Measurements from ENCODE around the gene NLGN4X. TPM values are rescaled to one million over a fixed set of nuclear protein-coding genes. Genes with fewer than 3 reads are reported as not detected.

NLGN4X gene
- total RNA-seq, result not detected in 2 replicates

- H3K27ac Mint-ChIP-seq, result no peak within 1 kb of the TSS
- no peak for DNase-seq (ENCODE audit: low spot score)
- H3K36me3 Mint-ChIP-seq (ENCODE audit: low read depth), result no peaks in the 10 kb centered on the region
- H3K4me1 Mint-ChIP-seq (ENCODE audit: low read depth), result no peaks in the 10 kb centered on the region
- peaks cover 27% of the 10 kb centered on the region for H3K27me3 Mint-ChIP-seq (ENCODE audit: insufficient read depth)
- H3K9me3 Mint-ChIP-seq, result no peaks in the 10 kb centered on the region
- intact Hi-C loops (cut with micrococcal nuclease), result no loop called here
- H3K4me3 Mint-ChIP-seq, result no peak within 1 kb of the TSS
Observed at GRCh38 chrX:6228720-6229119, at the start of gene NLGN4X. Gene NLGN4X, minus strand, starts transcription at chrX:6228867. Its CDS starts 77,401 bp downstream, at chrX:6151466.

DNA sequence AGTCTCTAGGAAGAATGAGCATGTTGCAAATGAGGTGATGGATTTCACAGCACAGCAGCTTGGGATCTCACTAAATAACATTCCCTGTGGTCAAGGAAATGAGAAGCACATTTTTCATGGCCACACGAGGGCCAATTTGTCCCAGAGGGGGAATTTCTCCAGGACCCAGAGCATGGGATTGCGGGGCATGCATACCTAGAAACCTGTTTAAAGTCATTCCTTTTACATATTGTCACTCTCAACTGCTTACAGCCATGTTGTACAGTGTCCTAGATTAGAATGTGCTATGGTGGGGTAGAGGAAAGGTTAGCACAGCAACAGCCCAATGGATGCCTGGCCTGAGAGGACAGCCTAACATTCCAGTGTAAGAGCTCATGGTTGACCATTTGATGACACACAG, 37.4 kb upstream of the NLGN4X start:
- Mint-ChIP-seq H3K4me1 (ENCODE audit: low read depth) (no peaks in the 10 kb centered on the region), H3K4me3 (no peak overlapping the region), H3K36me3 (ENCODE audit: low read depth) (no peaks in the 10 kb centered on the region), H3K27me3 (ENCODE audit: insufficient read depth) (no peaks in the 10 kb centered on the region), H3K27ac (no peak overlapping the region), H3K9me3 (no peaks in the 10 kb centered on the region)
- no peak for DNase-seq (ENCODE audit: low spot score)
- intact Hi-C loops (cut with micrococcal nuclease), result no loop called here

GRCh38 chrX:6262959-6263358, 34.3 kb upstream of the NLGN4X start:
- Mint-ChIP-seq H3K9me3 (no peaks in the 10 kb centered on the region), H3K27me3 (ENCODE audit: insufficient read depth) (no peaks in the 10 kb centered on the region), H3K4me1 (ENCODE audit: low read depth) (no peaks in the 10 kb centered on the region), H3K4me3 (no peak overlapping the region), H3K36me3 (ENCODE audit: low read depth) (no peaks in the 10 kb centered on the region), H3K27ac (no peak overlapping the region)
- no peak for DNase-seq (ENCODE audit: low spot score)
- intact Hi-C loops (cut with micrococcal nuclease), result no loop called here

GRCh38 chrX:6257025-6257424, 28.4 kb upstream of the NLGN4X start:
- intact Hi-C loops (cut with micrococcal nuclease), result no loop called here
- no peak for DNase-seq (ENCODE audit: low spot score)
- H3K4me1 Mint-ChIP-seq (ENCODE audit: low read depth), result no peaks in the 10 kb centered on the region
- no peaks in the 10 kb centered on the region for H3K9me3 Mint-ChIP-seq
- no peak overlapping the region for H3K4me3 Mint-ChIP-seq
- H3K27me3 Mint-ChIP-seq (ENCODE audit: insufficient read depth), result no peaks in the 10 kb centered on the region
- no peaks in the 10 kb centered on the region for H3K36me3 Mint-ChIP-seq (ENCODE audit: low read depth)
- H3K27ac Mint-ChIP-seq, result no peak overlapping the region

DNA sequence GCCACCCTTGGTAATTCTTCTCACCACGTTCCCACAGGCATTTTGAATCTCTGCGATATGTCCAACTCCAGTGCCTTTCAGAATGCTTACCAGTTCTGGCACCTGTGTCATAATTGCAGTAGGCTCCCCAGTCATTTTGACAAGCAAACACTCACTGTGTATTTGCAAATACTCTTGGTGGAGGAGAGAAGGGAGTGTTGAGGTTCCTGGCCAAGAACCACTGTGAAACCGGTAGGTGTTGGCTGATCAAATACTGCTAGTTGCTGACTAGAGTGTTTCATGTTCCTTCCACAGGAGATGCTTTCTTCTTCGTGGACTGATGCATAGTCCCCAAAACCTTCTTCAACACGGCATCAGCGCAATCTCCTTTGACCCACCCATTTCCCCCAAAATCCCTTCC, 16.0 kb upstream of the NLGN4X start:
- intact Hi-C loops (cut with micrococcal nuclease), result no loop called here
- Mint-ChIP-seq H3K4me1 (ENCODE audit: low read depth) (no peaks in the 10 kb centered on the region), H3K36me3 (ENCODE audit: low read depth) (no peaks in the 10 kb centered on the region), H3K27ac (no peak overlapping the region), H3K27me3 (ENCODE audit: insufficient read depth) (no peaks in the 10 kb centered on the region), H3K4me3 (no peak overlapping the region), H3K9me3 (peaks cover 5% of the 10 kb centered on the region)
- no peak for DNase-seq (ENCODE audit: low spot score)

- Mint-ChIP-seq H3K4me3 (no peak overlapping the region), H3K36me3 (ENCODE audit: low read depth) (no peaks in the 10 kb centered on the region), H3K9me3 (no peaks in the 10 kb centered on the region), H3K4me1 (ENCODE audit: low read depth) (no peaks in the 10 kb centered on the region), H3K27ac (no peak overlapping the region), H3K27me3 (ENCODE audit: insufficient read depth) (no peaks in the 10 kb centered on the region)
- intact Hi-C loops (cut with micrococcal nuclease), result no loop called here
- no peak for DNase-seq (ENCODE audit: low spot score)
Observed at GRCh38 chrX:6238576-6238975, 9.9 kb upstream of the NLGN4X start.

DNA sequence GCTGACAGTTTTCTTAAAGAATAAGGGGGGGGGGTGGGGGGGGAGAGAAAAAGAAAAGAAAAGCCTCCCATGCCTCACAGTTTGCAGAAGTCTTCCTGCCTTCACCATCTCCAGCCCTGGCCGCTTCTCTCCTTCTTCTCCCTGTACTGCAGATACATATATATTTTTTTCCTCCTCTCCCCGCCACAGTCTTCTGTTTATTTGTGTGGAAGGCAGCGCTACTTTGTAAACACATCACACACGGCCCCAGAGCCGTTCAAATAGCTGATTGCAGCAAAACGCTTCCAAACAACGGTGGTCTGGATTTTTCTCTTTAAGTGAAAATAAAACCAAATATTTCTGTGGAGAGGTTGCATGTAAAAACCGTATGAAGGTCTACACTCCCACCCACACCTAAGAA, 732 bp downstream of the NLGN4X start:
- H3K27ac Mint-ChIP-seq, result no peak overlapping the region
- H3K9me3 Mint-ChIP-seq, result no peaks in the 10 kb centered on the region
- intact Hi-C loops (cut with micrococcal nuclease), result no loop called here
- H3K27me3 Mint-ChIP-seq (ENCODE audit: insufficient read depth), result peaks cover 27% of the 10 kb centered on the region
- no peaks in the 10 kb centered on the region for H3K36me3 Mint-ChIP-seq (ENCODE audit: low read depth)
- no peaks in the 10 kb centered on the region for H3K4me1 Mint-ChIP-seq (ENCODE audit: low read depth)
- no peak overlapping the region for H3K4me3 Mint-ChIP-seq
- no peak for DNase-seq (ENCODE audit: low spot score)

- Mint-ChIP-seq H3K4me1 (ENCODE audit: low read depth) (no peaks in the 10 kb centered on the region), H3K4me3 (no peak overlapping the region), H3K9me3 (no peaks in the 10 kb centered on the region), H3K27me3 (ENCODE audit: insufficient read depth) (peaks cover 27% of the 10 kb centered on the region), H3K36me3 (ENCODE audit: low read depth) (no peaks in the 10 kb centered on the region), H3K27ac (no peak overlapping the region)
- intact Hi-C loops (cut with micrococcal nuclease), result no loop called here
- DNase-seq (ENCODE audit: low spot score), result no peak
Observed at GRCh38 chrX:6227453-6227835, 1.2 kb downstream of the NLGN4X start.

GRCh38 chrX:6226596-6227452, 1.8 kb downstream of the NLGN4X start:
- H3K4me1 Mint-ChIP-seq (ENCODE audit: low read depth), result no peaks in the 10 kb centered on the region
- peaks cover 27% of the 10 kb centered on the region for H3K27me3 Mint-ChIP-seq (ENCODE audit: insufficient read depth)
- no peaks in the 10 kb centered on the region for H3K9me3 Mint-ChIP-seq
- no peaks in the 10 kb centered on the region for H3K36me3 Mint-ChIP-seq (ENCODE audit: low read depth)
- no peak overlapping the region for H3K27ac Mint-ChIP-seq
- intact Hi-C loops (cut with micrococcal nuclease), result no loop called here
- no peak for DNase-seq (ENCODE audit: low spot score)
- H3K4me3 Mint-ChIP-seq, result no peak overlapping the region

DNA sequence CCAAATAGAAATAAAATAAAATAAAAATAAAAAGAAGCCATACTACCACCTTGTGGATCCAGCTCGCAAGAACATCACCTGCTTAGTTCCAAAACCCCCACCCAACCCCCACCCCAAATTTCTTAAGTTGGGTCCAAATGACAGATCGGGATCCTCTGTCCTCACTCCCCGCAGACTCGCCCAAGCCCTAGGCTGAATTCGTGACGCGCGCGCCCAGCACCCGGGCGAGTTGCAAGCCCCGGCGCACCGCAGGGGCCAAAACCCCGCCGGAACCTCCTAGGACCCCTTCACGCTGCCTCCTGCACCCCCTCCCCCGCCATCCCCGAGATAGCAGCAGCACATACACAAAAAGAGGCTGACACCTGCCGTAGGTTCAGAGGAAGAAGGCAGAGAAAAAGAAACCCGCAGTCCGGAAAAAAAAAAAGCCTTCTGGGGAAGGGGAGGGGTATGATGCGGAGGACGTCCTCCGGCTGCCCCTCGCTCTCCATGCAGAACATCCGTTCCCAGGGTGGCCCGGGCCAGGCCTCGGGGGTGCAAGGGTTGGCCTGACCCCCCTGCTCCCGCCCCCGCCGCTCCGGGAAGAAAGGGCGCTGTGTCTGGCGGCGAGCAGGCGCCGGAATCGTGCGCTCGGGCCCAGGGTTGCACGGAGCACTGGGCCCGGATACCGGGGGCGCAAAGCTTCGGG, 2.6 kb downstream of the NLGN4X start:
- H3K27ac Mint-ChIP-seq, result no peak overlapping the region
- H3K4me1 Mint-ChIP-seq (ENCODE audit: low read depth), result no peaks in the 10 kb centered on the region
- H3K27me3 Mint-ChIP-seq (ENCODE audit: insufficient read depth), result peaks cover 26% of the 10 kb centered on the region
- H3K36me3 Mint-ChIP-seq (ENCODE audit: low read depth), result no peaks in the 10 kb centered on the region
- H3K9me3 Mint-ChIP-seq, result no peaks in the 10 kb centered on the region
- intact Hi-C loops (cut with micrococcal nuclease), result no loop called here
- no peak overlapping the region for H3K4me3 Mint-ChIP-seq
- DNase-seq (ENCODE audit: low spot score), result no peak

DNA sequence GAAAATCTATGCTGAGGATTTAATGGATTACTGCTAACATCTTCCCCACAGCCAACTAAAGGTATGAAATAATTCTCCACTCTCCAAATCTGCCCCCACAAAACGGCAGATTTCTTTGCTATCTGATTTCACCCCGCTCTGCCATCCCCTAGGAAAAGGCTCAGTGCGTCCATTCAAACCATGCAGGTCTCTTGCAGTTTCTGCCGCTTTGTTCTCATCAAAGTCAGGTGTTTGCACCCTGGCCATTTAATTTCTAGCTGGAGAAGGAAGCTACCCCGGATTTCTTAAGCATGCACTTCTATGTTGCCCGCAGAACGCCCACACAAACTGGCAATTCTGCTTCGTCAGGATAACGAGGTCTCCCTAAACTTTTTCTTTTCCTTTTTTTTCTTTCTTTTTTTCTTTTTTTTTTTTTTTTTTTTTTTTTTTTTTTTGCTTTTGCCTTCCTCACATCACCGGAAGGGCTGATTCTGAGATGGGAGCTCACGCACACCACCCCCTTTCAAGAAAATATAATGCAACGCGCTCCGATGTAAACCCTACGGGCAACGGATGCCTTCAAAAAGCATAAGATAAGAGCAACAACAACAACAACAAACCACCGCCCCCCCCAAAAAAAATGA, 3.3 kb downstream of the NLGN4X start:
- intact Hi-C loops (cut with micrococcal nuclease), result no loop called here
- H3K4me3 Mint-ChIP-seq, result no peak overlapping the region
- DNase-seq (ENCODE audit: low spot score), result no peak
- peaks cover 22% of the 10 kb centered on the region for H3K27me3 Mint-ChIP-seq (ENCODE audit: insufficient read depth)
- H3K27ac Mint-ChIP-seq, result no peak overlapping the region
- no peaks in the 10 kb centered on the region for H3K9me3 Mint-ChIP-seq
- H3K4me1 Mint-ChIP-seq (ENCODE audit: low read depth), result no peaks in the 10 kb centered on the region
- H3K36me3 Mint-ChIP-seq (ENCODE audit: low read depth), result no peaks in the 10 kb centered on the region

- Mint-ChIP-seq H3K4me1 (ENCODE audit: low read depth) (no peaks in the 10 kb centered on the region), H3K36me3 (ENCODE audit: low read depth) (no peaks in the 10 kb centered on the region), H3K27ac (no peak overlapping the region), H3K27me3 (ENCODE audit: insufficient read depth) (peaks cover 7% of the 10 kb centered on the region), H3K9me3 (no peaks in the 10 kb centered on the region), H3K4me3 (no peak overlapping the region)
- intact Hi-C loops (cut with micrococcal nuclease), result no loop called here
- DNase-seq (ENCODE audit: low spot score), result no peak
Observed at GRCh38 chrX:6223516-6223915, 5.2 kb downstream of the NLGN4X start.

DNA sequence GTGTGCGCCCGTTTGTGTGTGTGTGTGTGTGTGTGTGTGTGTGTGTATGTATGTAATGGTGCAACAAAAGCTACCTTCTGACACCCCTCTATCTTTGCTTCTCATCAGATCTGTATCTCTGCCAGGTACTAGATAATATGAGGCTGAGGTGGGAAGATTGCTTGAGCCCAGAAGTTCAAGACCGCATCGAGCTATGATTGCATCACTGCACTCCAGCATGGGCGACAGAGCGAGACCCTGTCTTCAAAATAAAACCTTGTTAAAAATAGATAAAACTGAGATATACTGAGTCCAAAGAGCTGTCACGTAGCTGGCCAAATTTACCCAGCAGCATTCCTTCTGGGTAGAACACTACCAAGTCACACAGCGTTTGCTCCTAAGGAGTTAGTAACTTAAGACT, 18.4 kb downstream of the NLGN4X start:
- no peaks in the 10 kb centered on the region for H3K9me3 Mint-ChIP-seq
- H3K27me3 Mint-ChIP-seq (ENCODE audit: insufficient read depth), result no peaks in the 10 kb centered on the region

More for the DNA sequence above, 18.4 kb downstream of the NLGN4X start:
- intact Hi-C loops (cut with micrococcal nuclease), result no loop called here
- Mint-ChIP-seq H3K36me3 (ENCODE audit: low read depth) (no peaks in the 10 kb centered on the region), H3K4me1 (ENCODE audit: low read depth) (no peaks in the 10 kb centered on the region), H3K4me3 (no peak overlapping the region), H3K27ac (no peak overlapping the region)
- DNase-seq (ENCODE audit: low spot score), result no peak

Data from activated T-helper 1 cell treated with anti-CD3 and anti-CD28 coated beads, Interleukin-12 subunit alpha, Interleukin-12 subunit beta, Interleukin-2, Interleukin-4 antibody, amounts not matched to agents 30 ng/mL and 10 ng/mL and 1 ng/mL, durations not matched to agents 14 hours and 24 hours and 36 hours (primary cell).